Muscle of back (tissue), 10 donors: Measurements from ENCODE around the gene OR6B3. TPM values are rescaled to one million over a fixed set of nuclear protein-coding genes. Genes with fewer than 3 reads are reported as not detected.

ENCODE experiments used
- polyA plus RNA-seq, 10 donors: library from polyadenylated mRNA; unstranded; fragments of 120-200 nt; gene quantifications; one replicate each; pipeline ENCODE4 v1.2.1, GENCODE V29; 2013; ENCODE audit not compliant: insufficient read length in 10 of 10

Gene OR6B3
- polyA plus RNA-seq, 10 donors = not detected

Other genes starting within 250 kb of the OR6B3 start
- gene NDUFA10, start 28.2 kb downstream of the OR6B3 start, polyA plus RNA-seq = 100 to 1,000 TPM in 4 of 10 donors, 10 to 100 TPM in 6; 80.7 to 112 (median 94.7) TPM
- not detected for gene OR6B2, start 23.1 kb downstream of the OR6B3 start, polyA plus RNA-seq
- 100 to 1,000 TPM in 4 of 10 donors, 10 to 100 TPM in 6; 74.1 to 129 (median 88.4) TPM for gene COPS9, start 82.8 kb upstream of the OR6B3 start, polyA plus RNA-seq
- gene OTOS, start 87.1 kb upstream of the OR6B3 start, polyA plus RNA-seq = not detected